Measurements from ENCODE around the gene ALDH1A1. TPM values are rescaled to one million over a fixed set of nuclear protein-coding genes. Genes with fewer than 3 reads are reported as not detected.
A peak's percentile ranks its signal among the peaks of the same experiment; 100 is the strongest.

The ALDH1A1 gene
- total and polyA plus RNA-seq, 2 donors from 2014 or later: 191 to 295 TPM

- H3K4me1 ChIP-seq (ENCODE audit: control insufficient read depth in 2 of 3, insufficient read depth in 2 of 3, low read depth in 1 of 3, low read length in 3 of 3): peaks cover 0 to 17% (median 2%) of the 10 kb centered on the region in 3 donors
- H3K27me3 ChIP-seq (ENCODE audit: control insufficient read depth, insufficient read depth, low read length): no peaks in the 10 kb centered on the region
- intact Hi-C loops (cut with DNase I): no loop called here
- DNase-seq (peak in 2 of 5 donors; percentile 28 to 75), FAIRE-seq (no peak)
- peak overlapping the region; percentile 15 to 18 for H3K27ac ChIP-seq (ENCODE audit: low read depth in 2 of 2, low read length in 2 of 2)
- no peak for TF ChIP-seq CTCF (IDR thresholded peaks at IDR 0.05; ENCODE audit: borderline replicate concordance, extremely low read depth, insufficient read depth)
- peak overlapping the region in 1 of 3 donors; percentile 16 for H3K9ac ChIP-seq (ENCODE audit: low read length in 3 of 3)
- no peaks in the 10 kb centered on the region for H3K36me3 ChIP-seq (ENCODE audit: control insufficient read depth in 2 of 3, insufficient read depth in 3 of 3, low read length in 3 of 3)
- no peak overlapping the region for H3K4me3 ChIP-seq (ENCODE audit: low read length in 3 of 3)
- no peaks in the 10 kb centered on the region for H3K9me3 ChIP-seq (ENCODE audit: control insufficient read depth in 2 of 3, insufficient read depth in 1 of 3, low read length in 3 of 3)
These were observed 94.6 kb downstream of the ALDH1A1 start for GRCh38 chr9:72858089-72858912.

GRCh38 chr9:72857624-72857996 is 95.2 kb downstream of the ALDH1A1 start:
- no peak for TF ChIP-seq CTCF (IDR thresholded peaks at IDR 0.05; ENCODE audit: borderline replicate concordance, extremely low read depth, insufficient read depth)
- Histone ChIP-seq H3K9me3 (ENCODE audit: control insufficient read depth in 2 of 3, insufficient read depth in 1 of 3, low read length in 3 of 3) (no peaks in the 10 kb centered on the region), H3K9ac (ENCODE audit: low read length in 3 of 3) (no peak overlapping the region), H3K4me1 (ENCODE audit: control insufficient read depth in 2 of 3, insufficient read depth in 2 of 3, low read depth in 1 of 3, low read length in 3 of 3) (peaks cover 0 to 17% (median 2%) of the 10 kb centered on the region in 3 donors), H3K27ac (ENCODE audit: low read depth in 2 of 2, low read length in 2 of 2) (peak overlapping the region in 1 of 2 donors; percentile 0), H3K27me3 (ENCODE audit: control insufficient read depth, insufficient read depth, low read length) (no peaks in the 10 kb centered on the region), H3K36me3 (ENCODE audit: control insufficient read depth in 2 of 3, insufficient read depth in 3 of 3, low read length in 3 of 3) (no peaks in the 10 kb centered on the region), H3K4me3 (ENCODE audit: low read length in 3 of 3) (no peak overlapping the region)
- DNase-seq (no peak), FAIRE-seq (no peak)
- intact Hi-C loops (cut with DNase I): no loop called here

GRCh38 chr9:72856972-72857623 is 95.8 kb downstream of the ALDH1A1 start:
- DNase-seq: peak in 2 of 5 donors; percentile 77 to 81
- Histone ChIP-seq H3K4me3 (ENCODE audit: low read length in 3 of 3) (no peak overlapping the region), H3K4me1 (ENCODE audit: control insufficient read depth in 2 of 3, insufficient read depth in 2 of 3, low read depth in 1 of 3, low read length in 3 of 3) (peaks cover 0 to 17% (median 2%) of the 10 kb centered on the region in 3 donors), H3K9ac (ENCODE audit: low read length in 3 of 3) (no peak overlapping the region), H3K9me3 (ENCODE audit: control insufficient read depth in 2 of 3, insufficient read depth in 1 of 3, low read length in 3 of 3) (no peaks in the 10 kb centered on the region), H3K27ac (ENCODE audit: low read depth in 2 of 2, low read length in 2 of 2) (no peak overlapping the region), H3K36me3 (ENCODE audit: control insufficient read depth in 2 of 3, insufficient read depth in 3 of 3, low read length in 3 of 3) (no peaks in the 10 kb centered on the region), H3K27me3 (ENCODE audit: control insufficient read depth, insufficient read depth, low read length) (no peaks in the 10 kb centered on the region)
- TF ChIP-seq CTCF (IDR thresholded peaks at IDR 0.05; ENCODE audit: borderline replicate concordance, extremely low read depth, insufficient read depth): peak; percentile 64
- intact Hi-C loops (cut with DNase I): no loop called here
- FAIRE-seq: peak; percentile 88
